ENCODE data around the gene TOPORS. TPM values are rescaled to one million over a fixed set of nuclear protein-coding genes. Genes with fewer than 3 reads are reported as not detected.

The TOPORS gene
- total RNA-seq, 1 donor from 2014 or later, result 37.9 TPM

DNA sequence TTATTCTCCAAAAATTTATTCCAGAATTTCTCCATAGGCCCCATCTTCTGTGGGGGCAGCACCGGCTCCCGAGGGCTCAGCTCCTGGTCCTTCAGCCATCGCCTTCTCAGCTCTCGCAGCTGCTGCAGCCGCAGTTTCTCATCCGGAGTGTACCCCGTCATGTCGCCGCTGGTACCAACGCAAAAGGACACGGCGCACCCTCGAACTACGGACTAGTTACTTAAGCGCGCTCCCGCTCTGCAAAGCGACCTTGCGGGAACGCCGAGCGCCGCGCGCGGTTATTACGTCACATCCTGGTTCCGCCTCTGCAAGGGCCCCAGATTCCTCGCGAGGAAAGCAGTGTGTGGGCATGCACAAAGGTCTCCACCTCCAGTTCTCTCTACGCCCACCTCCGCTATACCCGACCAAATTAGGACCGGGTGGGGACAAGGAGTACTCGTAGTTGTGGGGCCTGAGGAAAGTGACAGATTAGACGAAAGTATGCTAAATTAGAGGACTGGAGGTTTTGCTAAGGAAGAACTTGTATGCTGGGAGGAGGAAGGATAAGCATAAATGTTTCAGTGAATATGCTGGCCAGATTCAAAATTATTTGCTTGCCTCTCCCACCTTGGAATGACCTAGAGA is 20.6 kb upstream of the TOPORS start, which contains the start of gene NDUFB6:
NDUFB6 (minus strand) TSS at position 260 of the 624 bp plus-strand sequence; CDS start at position 161, 99 bp downstream.
- FAIRE-seq (no peak), DNase-seq (ENCODE audit: low read depth) (peak; percentile 87)
- H3K27me3 ChIP-seq (ENCODE audit: control insufficient read depth, insufficient read depth, low read length), result no peaks in the 10 kb centered on the region
- peak within 1 kb of the TSS; percentile 79 for H3K4me3 ChIP-seq (ENCODE audit: low read depth, low read length)
- TF ChIP-seq, protein P1, sequence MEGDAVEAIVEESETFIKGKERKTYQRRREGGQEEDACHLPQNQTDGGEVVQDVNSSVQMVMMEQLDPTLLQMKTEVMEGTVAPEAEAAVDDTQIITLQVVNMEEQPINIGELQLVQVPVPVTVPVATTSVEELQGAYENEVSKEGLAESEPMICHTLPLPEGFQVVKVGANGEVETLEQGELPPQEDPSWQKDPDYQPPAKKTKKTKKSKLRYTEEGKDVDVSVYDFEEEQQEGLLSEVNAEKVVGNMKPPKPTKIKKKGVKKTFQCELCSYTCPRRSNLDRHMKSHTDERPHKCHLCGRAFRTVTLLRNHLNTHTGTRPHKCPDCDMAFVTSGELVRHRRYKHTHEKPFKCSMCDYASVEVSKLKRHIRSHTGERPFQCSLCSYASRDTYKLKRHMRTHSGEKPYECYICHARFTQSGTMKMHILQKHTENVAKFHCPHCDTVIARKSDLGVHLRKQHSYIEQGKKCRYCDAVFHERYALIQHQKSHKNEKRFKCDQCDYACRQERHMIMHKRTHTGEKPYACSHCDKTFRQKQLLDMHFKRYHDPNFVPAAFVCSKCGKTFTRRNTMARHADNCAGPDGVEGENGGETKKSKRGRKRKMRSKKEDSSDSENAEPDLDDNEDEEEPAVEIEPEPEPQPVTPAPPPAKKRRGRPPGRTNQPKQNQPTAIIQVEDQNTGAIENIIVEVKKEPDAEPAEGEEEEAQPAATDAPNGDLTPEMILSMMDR (IDR thresholded peaks at IDR 0.05; ENCODE audit: insufficient read depth, low read length, severe bottlenecking), result no peak
- no peaks in the 10 kb centered on the region for H3K36me3 ChIP-seq (ENCODE audit: control insufficient read depth, insufficient read depth, low read length)

DNA sequence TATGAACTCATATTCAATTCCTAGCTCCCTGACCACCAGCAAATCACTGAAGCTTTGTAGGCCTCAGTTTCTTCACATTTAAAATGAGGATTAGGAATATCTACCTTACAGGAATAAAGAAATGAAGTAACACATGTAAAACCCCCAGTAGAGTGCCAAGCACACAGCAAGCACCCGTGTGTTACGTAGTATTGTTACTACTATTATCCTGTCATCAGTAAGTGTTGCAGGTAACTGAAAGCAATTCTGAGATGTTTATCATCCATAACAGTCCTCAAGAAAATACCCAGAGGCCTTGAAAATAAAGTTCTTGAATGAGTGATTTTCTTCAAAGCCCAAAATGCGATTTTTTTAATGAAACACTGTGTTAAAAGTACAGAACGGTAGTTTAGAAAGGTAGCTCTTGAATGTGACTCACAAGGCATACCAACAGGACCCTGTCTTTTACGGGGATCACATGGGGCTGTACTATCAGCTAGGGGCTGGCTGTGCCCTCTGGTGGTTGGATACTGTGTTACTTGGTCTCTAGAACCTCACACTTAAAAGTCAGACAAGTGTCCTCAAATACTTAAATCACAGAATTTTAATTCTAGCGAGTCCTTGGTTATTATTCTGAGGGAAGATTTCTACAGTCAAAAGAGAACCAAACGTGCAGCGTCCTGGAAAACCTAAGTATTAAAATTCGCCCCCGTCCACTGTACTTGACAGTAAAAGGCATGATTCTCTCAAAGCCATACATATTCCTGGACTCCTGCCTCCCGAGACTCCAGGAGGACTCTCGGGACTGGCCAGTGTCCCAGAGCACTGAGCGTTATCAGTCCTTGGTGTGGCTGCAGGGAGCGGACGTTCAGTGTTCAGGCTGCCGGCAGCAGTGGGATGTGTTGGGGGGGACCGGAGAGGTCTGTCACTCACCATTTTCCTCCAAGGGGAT is 19.8 kb upstream of the TOPORS start:
- DNase-seq (ENCODE audit: low read depth), result peak; percentile 88
- peak overlapping the region; percentile 79 for H3K4me3 ChIP-seq (ENCODE audit: low read depth, low read length)

DNA sequence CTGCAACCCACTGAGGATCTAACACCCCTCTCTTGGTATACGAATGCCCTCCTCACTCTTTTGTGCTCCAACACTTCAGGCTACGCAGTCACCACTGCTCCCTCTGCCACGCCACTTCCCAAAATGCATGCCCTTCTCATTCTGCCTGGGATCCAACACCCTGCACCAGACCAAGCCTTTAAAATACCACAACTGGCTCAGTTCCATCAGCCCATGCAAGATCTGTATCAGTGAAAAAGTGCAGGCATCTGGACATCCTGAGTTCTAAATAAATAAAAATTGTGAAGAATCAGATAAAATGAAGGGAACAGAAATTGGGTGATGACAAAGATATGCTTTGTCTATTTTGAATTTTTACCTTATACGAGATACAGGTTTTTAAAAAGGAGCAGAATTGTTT is 17.9 kb upstream of the TOPORS start:
- H3K36me3 ChIP-seq (ENCODE audit: control insufficient read depth, insufficient read depth, low read length), result peaks cover 1% of the 10 kb centered on the region
- FAIRE-seq, result no peak

More for the DNA sequence above, 19.8 kb upstream of the TOPORS start:
- FAIRE-seq, result no peak
- no peaks in the 10 kb centered on the region for H3K36me3 ChIP-seq (ENCODE audit: control insufficient read depth, insufficient read depth, low read length)
- no peaks in the 10 kb centered on the region for H3K27me3 ChIP-seq (ENCODE audit: control insufficient read depth, insufficient read depth, low read length)
- TF ChIP-seq, protein P1 (IDR thresholded peaks at IDR 0.05; ENCODE audit: insufficient read depth, low read length, severe bottlenecking), result peak; percentile 76

DNA sequence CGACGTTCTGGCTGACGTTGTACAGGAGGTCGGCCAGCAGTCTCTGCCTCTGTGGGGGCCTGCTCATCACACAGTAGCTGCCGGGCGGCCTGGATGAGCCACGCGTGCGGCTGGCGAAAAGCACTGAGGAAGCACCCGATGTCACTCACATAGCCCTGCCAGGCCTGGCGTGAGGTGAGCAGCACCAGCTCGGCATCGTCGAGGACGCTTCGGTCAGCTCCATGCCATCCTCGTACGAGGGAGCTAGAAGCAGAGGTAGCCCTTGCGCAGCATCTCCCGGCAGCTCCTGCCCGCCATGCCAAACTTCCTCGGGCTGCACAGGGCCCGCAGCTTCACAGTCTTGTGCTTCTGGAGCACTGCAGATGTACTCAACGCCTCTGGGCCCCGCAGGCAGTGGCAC is 14.4 kb upstream of the TOPORS start:
- H3K27me3 ChIP-seq (ENCODE audit: control insufficient read depth, insufficient read depth, low read length), result no peaks in the 10 kb centered on the region
- peaks cover 1% of the 10 kb centered on the region for H3K36me3 ChIP-seq (ENCODE audit: control insufficient read depth, insufficient read depth, low read length)
- FAIRE-seq, result no peak
- TF ChIP-seq, protein P1 (IDR thresholded peaks at IDR 0.05; ENCODE audit: insufficient read depth, low read length, severe bottlenecking), result no peak
- DNase-seq (ENCODE audit: low read depth), result no peak
- no peak overlapping the region for H3K4me3 ChIP-seq (ENCODE audit: low read depth, low read length)

More for the DNA sequence above, 17.9 kb upstream of the TOPORS start:
- Histone ChIP-seq H3K27me3 (ENCODE audit: control insufficient read depth, insufficient read depth, low read length) (no peaks in the 10 kb centered on the region), H3K4me3 (ENCODE audit: low read depth, low read length) (no peak overlapping the region)
- no peak for DNase-seq (ENCODE audit: low read depth)
- TF ChIP-seq, protein P1 (IDR thresholded peaks at IDR 0.05; ENCODE audit: insufficient read depth, low read length, severe bottlenecking), result no peak

DNA sequence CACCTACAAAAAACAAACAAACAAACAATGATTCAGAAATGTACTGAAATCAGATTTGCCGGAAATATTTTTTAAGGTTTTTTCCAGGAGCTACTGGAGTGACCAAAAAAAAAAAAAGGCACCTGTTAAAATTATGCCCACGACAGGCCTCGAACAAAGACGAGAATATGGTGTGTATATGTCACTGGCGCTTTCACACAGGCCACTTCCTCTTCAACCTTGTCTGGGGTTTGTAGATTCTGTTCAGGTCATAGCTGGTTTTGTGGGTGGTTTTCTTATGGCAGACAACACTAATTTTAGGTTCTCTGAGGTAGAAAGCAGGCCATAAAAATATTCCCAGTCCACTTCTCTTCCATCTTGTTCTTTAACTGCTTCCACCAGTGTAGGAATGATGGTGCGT is 13.6 kb upstream of the TOPORS start:
- DNase-seq (ENCODE audit: low read depth), result no peak
- Histone ChIP-seq H3K27me3 (ENCODE audit: control insufficient read depth, insufficient read depth, low read length) (no peaks in the 10 kb centered on the region), H3K4me3 (ENCODE audit: low read depth, low read length) (no peak overlapping the region), H3K36me3 (ENCODE audit: control insufficient read depth, insufficient read depth, low read length) (peaks cover 1% of the 10 kb centered on the region)
- no peak for FAIRE-seq
- TF ChIP-seq, protein P1 (IDR thresholded peaks at IDR 0.05; ENCODE audit: insufficient read depth, low read length, severe bottlenecking), result no peak
